Measurements from ENCODE around the gene DIPK1B. TPM values are rescaled to one million over a fixed set of nuclear protein-coding genes. Genes with fewer than 3 reads are reported as not detected.
A peak's percentile ranks its signal among the peaks of the same experiment; 100 is the strongest.

The DIPK1B gene
- total RNA-seq, 3 donors from 2014 or later = 1.0 to 10.0 (median 2.9) TPM

DNA sequence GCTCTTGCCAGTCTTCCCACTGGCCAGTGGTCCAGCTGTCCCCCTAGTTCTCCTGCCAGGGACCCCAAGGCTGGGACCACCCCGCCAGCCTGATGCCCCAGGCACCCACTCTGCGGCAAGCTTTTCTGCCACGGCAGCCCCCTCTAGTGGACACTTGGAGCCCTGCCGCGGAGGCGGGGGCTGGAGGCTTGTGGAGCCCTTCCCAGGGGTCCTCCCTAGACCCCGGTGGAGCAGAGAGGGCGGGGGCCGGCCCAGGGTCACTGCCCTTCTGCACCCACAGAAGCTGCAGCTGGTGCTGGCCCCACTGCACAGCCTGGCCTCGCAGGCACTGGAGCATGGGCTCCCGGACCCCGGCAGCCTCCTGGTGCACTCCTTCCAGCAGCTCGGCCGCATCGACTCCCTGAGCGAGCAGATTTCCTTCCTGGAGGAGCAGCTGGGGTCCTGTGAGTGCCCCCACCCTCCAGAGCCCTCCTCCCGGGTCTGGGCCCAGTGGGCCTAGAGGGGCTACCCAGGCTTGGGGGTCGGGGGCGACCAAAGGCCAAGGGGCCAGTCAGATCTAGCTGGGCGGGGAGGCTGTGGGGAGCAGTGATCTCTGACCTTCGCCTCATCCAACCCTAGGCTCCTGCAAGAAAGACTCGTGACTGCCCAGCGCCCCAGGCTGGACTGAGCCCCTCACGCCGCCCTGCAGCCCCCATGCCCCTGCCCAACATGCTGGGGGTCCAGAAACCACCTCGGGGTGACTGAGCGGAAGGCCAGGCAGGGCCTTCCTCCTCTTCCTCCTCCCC is 40.5 kb upstream of the DIPK1B start:
- DNase-seq (peak in 2 of 3 donors; percentile 57 to 71), ATAC-seq (peak; percentile 23)
- TF ChIP-seq, protein P1, sequence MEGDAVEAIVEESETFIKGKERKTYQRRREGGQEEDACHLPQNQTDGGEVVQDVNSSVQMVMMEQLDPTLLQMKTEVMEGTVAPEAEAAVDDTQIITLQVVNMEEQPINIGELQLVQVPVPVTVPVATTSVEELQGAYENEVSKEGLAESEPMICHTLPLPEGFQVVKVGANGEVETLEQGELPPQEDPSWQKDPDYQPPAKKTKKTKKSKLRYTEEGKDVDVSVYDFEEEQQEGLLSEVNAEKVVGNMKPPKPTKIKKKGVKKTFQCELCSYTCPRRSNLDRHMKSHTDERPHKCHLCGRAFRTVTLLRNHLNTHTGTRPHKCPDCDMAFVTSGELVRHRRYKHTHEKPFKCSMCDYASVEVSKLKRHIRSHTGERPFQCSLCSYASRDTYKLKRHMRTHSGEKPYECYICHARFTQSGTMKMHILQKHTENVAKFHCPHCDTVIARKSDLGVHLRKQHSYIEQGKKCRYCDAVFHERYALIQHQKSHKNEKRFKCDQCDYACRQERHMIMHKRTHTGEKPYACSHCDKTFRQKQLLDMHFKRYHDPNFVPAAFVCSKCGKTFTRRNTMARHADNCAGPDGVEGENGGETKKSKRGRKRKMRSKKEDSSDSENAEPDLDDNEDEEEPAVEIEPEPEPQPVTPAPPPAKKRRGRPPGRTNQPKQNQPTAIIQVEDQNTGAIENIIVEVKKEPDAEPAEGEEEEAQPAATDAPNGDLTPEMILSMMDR (IDR thresholded peaks at IDR 0.05) = peak; percentile 85
- intact Hi-C loops (cut with DNase I, micrococcal nuclease) = no loop called here
- Histone ChIP-seq H3K4me3 (no peak overlapping the region), H3K36me3 (ENCODE audit: low read depth) (no peaks in the 10 kb centered on the region), H3K4me1 (ENCODE audit: low read depth) (peaks cover 28% of the 10 kb centered on the region), H3K9me3 (no peaks in the 10 kb centered on the region)

DNA sequence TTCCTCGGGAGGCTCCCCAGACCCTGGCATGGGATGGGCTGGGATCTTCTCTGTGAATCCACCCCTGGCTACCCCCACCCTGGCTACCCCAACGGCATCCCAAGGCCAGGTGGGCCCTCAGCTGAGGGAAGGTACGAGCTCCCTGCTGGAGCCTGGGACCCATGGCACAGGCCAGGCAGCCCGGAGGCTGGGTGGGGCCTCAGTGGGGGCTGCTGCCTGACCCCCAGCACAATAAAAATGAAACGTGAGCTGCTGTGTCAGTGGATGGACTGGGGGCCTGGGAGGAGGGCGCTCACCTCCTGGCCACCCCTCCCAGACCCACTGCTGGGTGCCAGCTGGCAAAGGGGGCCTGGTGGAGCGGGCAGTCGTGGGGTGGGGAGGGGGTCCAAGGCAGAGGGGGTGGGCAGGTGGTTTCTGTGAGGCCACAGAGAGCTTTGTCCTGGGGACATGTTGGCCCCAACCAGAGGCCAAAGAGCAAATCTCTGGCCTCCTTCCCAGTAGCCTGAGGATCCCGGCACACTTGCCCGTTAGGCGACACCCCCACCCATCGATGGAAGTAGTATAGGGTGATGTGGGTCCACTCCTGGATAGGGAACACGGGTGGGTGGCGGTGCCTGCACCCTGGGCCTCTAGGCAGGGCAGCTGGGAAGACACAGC is 39.8 kb upstream of the DIPK1B start:
- Histone ChIP-seq H3K36me3 (ENCODE audit: low read depth) (no peaks in the 10 kb centered on the region), H3K4me1 (ENCODE audit: low read depth) (peaks cover 28% of the 10 kb centered on the region), H3K4me3 (no peak overlapping the region), H3K9me3 (no peaks in the 10 kb centered on the region)
- no peak for ATAC-seq
- TF ChIP-seq, protein P1 (IDR thresholded peaks at IDR 0.05) = no peak
- DNase-seq = peak in 1 of 3 donors; percentile 30
- intact Hi-C loops (cut with DNase I, micrococcal nuclease) = no loop called here

DNA sequence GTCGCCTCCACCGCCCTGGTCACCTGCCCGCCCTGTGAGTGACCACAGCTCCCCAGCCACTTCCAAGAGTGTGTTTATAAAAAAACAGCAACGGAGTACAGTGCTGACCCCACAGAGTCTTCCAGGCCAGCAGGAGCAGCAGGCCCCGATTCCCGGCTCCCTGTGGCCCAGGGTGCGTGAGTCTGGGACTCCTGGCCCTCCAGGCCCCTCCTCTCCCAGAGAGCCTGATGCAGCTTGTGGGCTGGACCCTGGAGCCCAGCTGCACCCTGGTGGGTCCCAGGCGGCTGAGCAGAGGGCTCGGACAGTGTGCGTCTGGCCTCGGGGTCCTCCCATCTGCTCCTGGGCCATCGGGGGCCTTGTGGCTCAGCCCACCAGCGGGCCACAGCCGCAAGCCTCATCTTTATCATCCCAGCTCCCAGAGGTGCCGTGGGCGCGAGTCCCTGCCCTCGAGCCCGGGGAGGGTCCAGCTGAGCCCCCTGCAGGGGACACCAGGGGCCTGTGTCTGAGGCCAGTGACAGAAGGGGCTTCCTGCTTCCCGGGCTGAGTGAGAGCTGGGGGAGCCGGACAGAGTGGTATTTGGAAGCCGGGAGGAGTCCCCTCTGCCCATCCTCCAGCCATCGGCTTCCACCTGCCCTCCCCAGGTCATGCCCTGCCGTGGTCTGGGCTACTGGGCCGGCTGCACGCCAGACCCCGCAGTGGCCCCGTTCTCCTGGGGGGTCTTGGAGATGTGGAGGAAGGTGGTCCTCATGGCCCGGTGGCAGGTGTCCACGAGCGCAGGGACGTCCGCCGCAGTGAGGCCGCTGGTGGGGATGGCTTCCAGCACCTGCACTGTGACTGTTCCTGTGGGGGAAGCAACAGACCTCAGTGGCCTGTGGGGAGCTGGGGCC is 39.0 kb upstream of the DIPK1B start:
- DNase-seq (peak in 1 of 3 donors; percentile 23), ATAC-seq (no peak)
- peaks cover 28% of the 10 kb centered on the region for H3K4me1 ChIP-seq (ENCODE audit: low read depth)
- H3K36me3 ChIP-seq (ENCODE audit: low read depth) = no peaks in the 10 kb centered on the region
- TF ChIP-seq, protein P1 (IDR thresholded peaks at IDR 0.05) = no peak
- no peak overlapping the region for H3K4me3 ChIP-seq
- no peaks in the 10 kb centered on the region for H3K9me3 ChIP-seq
- intact Hi-C loops (cut with DNase I, micrococcal nuclease) = no loop called here

DNA sequence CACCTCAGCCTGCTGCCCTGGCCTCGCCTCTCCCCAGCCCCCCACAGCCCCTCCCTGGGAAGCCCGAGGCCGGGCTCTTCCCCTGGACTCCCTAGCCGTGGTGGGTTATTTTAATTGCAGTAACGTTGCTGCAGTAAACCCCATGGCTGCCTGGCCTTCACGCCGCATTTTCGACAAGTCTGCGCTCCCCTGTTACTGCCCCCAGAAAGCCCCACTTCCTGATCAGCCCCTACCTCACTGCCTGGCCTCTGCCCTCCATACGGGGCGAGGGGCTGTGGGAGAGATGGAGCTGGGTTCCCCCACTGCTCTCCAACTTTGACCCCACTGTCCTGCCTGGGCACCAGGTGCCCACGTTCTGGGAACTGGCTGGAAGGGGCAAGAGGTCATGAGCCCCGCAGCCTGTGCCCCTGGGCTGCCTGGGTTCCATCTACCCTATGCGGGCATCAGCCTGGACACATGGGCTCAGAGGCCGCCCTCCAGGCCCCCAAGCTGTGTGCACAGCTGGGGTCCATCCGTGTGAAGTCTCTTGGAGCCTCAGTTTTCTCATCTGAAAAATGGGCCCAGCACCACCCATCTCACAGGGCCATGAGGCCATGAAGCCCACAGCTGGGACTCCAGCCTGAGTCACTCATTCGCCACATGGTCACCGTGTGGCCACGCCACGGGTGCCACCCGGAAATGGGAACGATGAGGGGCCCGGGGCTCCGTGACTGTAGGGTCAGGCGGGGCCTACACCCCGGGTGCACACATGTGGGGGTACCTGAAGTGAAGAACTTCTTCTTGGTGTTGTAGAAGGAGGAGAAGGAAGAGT is 38.2 kb upstream of the DIPK1B start:
- H3K4me3 ChIP-seq = no peak overlapping the region
- H3K9me3 ChIP-seq = no peaks in the 10 kb centered on the region
- peaks cover 25% of the 10 kb centered on the region for H3K4me1 ChIP-seq (ENCODE audit: low read depth)
- TF ChIP-seq, protein P1 (IDR thresholded peaks at IDR 0.05) = no peak
- intact Hi-C loops (cut with DNase I, micrococcal nuclease) = no loop called here
- no peak for ATAC-seq
- no peaks in the 10 kb centered on the region for H3K36me3 ChIP-seq (ENCODE audit: low read depth)
- peak in 1 of 3 donors; percentile 24 for DNase-seq

Data from mucosa of descending colon (tissue), 3 donors.